Activated T-cell treated with anti-CD3 and anti-CD28 coated beads for 1 hour (primary cell): ENCODE data around the gene MAN1B1.
A peak's percentile ranks its signal among the peaks of the same experiment; 100 is the strongest.
"Not testable (repeated sequence)": the region's sequence is repeated elsewhere in the genome, so short reads cannot be mapped to it uniquely, and the experiment has no call there.

Experiments used
- DNase-seq: peaks from one replicate; pipeline ENCODE4 v3.0.0-alpha.2; 2020; ENCODE audit warnings: low read depth

MAN1B1 gene

DNA sequence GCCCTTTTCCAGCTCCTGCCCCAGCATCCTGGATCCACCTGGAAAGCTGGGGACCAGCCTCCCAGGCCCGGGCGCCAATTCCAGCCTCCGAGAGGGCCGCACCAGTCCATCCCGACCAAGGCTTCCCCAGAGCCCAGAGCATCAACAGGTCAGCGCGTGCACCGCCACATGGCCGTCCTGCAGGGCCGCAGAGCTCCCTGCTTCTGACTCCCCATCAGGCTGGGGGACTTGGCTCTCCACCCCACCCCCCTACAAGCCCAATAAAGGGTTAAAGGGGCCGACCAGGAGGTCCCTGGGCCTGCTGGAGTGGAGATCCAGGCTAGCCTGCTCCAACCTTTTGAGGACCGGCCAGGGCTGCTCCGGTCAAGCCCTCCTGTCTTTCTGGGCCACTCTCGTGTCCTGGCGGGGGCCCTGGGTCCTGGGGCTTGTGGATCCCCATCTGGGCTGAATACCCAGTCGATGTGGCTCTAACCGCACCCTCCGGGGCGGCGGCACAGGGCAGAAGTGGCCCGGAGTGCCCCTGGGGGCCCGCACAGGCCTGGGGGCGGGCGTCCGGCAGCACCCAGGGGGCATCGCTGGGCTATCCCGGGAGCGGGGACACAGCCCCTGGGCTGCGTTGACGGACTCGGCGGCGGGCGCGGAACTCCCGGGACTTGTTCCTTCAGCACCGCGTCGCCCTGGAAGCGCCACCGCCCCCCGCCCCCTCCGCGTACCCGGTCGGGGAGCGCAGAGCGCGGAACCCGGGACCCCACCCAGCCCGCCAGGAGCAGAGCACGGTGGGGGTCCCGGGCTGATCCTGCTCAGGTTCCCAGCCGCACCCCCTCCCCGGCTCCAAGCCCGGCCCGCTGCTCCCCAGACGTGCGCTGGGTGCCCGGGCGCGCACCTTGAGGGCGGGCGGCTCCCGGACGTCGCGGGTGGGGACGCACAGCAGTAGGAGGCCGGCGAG lies 33.5 kb upstream of the MAN1B1 start:
- no peak for DNase-seq

DNA sequence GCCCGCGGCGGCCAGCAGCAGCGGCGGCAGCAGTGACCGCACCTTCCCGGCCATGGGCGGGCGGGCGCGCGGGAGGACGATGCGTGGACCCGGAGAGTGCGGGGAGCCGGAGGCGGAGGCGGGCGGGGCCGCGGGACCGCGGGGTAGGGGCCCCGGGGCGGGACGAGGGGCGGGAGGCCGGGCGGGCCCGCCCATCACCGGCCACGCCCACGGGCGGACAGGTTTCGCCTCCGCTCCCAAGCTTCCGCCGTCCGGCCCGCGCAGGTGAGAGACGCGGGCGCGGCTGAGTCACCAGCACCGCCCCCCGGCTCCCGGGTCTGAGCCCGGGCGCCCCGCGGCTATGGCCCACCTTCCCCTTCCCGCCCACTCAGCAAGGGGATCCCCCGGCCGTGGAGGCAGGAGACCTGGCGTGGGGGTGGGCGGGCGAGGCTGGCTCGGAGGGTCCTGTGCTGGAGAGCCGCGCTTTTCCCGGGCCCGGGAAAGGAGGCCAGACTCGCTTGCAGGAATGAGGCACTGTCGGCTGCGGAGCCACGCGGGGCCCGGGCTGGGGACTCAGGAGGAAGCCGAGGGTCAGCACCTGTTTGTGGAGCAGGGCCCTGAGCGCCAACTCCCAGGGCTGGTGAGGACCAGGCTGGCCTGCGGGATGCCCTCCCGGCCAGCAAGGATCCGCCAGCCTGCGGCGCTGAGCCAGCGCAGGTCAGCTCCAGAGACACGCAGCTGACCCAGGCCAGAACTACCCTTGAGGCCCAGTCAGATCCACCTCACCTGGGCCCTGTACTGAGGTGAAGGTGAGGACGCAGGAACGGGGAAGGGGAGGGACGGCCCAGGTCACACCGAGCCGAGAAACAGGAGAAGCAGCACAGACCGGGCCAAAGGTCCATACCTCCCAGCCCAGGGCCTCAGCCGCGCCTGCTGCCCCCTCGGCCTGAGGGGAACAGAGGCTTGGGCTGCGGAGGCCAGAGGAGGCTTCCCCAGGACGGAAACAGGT lies 32.5 kb upstream of the MAN1B1 start, which contains the start of gene ENTPD2:
Gene ENTPD2 (minus strand): TSS at position 118 of the 988 bp plus-strand sequence. CDS start 64 bp downstream, at position 54.
- DNase-seq, result no peak

- DNase-seq, result no peak
Measured at GRCh38 chr9:137054932-137055384, 31.8 kb upstream of the MAN1B1 start.

DNA sequence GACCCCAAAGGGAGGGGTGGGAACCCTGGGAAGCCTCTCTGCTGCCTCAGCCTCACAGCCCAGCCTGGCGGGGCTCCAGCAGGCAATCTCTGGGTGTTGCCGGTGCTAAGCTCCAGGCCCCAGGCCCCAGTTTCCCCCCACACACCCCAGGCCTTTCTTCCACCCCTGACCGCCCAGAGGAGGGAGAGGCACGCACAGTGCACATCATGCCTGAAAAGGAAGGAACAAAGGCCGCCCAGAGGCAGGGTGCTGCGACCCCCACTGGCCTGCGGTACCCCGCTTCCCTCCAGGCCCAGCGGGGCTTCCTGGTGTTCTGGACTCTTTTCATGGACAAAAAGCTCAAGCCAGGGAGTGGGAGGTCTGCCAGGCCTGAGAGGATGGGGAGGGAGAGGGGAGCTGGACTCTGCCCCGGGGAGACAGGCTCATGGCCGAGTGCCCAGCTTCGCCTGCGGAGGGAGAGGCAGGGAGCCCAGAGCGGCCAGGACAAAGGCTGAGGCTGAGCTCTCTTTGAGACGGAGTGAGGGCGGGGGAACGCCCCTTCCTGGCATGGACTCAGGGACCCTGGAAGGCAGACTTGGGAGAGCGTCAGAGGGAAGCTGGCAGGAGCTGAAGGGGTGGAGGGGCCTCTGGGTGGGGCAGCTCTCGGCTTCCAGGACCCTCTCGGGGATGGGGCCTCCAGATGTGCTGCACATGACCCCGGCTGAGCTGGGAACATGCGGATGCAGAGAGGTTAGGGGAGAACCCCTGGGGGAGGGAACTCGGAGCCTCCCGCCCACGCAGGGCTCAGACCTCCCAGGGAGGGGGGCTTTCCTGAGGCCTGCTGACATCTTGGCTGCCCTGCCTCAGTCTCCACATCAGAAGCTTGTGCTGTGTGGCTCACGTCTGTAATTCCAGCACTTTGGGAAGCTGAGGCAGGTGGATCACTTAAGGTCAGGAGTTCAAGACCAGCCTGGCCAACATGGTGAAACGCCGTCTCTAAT lies 31.1 kb upstream of the MAN1B1 start:
- no peak for DNase-seq

DNA sequence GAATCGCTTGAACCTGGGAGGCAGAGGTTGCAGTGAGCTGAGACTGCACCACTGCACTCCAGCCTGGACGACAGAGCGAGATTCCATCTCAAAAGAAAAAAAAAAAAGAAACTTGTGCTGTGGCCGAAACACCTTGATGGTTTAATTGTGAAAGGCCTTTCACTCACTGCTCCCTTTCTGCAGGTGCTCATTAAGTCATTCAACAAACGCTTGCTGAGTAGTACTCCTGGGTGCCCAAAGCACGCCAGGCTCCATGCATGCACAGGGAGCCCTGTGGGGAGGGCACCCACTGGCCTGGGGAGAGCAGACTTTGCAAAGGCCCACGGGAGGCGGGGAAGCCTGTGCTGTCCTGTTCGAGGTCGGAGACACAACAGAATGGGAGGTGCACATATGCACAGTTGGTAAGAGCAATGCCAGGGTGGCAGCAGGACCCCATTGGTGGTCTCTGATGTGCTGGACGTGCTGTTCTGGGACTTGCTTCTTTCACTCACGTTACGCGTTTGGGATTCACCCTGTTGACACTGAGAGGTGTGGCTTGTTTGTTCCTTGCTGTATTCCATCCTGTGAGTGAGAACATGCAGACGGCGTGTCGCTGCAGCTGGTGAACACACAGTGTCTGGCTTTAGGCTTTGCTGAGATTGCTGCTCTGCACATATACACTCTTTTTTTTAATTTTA lies 29.9 kb upstream of the MAN1B1 start:
- no peak for DNase-seq

- DNase-seq, result no peak
Measured at GRCh38 chr9:137057545-137057944, 29.2 kb upstream of the MAN1B1 start.

DNA sequence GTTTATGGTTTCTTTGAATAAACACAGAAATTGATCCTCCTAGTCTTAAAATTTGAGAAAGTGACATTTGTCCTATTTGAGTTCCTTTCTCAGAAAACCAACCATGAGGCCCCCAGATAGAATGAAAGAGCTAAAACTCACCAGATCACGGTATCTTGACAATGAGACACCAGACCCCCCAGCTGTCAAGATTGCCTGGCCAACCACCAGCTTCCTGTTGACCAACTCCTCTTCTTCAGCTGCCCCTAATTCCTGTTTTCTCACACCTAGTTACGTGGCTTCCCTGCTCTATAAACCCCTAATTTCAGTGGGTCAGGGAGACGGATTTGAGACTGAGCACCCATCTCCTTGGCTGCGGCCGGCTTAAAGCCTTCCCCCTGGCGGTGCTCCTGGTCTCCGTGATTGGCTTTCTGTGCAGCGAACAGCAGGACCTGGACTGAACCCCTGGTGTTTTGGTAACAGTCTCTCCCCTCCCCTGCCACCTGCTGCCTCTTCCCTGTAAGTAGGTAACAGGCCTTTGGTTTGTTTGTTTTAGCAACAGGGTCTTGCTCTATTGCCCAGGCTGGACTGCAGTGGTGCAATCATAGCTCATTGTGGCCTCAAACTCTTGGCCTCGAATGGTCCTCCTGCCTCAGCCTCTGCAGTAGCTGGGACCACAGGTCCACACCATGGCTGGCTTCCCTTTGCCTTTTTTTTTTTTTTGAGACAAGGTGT lies 28.1 kb upstream of the MAN1B1 start:
- no peak for DNase-seq

DNA sequence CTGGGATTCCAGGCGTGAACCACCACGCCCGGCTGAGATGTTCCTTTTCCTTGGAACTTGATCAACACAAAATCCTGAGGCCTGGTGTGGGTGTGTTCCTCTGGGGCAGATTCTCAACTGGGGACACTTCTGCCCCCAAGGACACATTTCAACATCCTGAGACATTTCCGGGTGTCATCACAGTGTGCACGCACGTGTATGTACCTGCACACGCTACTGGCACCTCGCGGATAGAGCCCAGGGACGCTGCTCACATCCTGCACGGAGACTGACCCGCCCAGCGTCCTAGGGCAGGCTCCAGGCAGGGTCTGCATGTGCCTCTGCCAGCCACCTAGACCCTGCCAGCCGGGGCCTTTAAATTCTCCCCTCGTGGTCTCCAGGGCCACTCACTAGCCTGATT lies 24.4 kb upstream of the MAN1B1 start:
- no peak for DNase-seq

- not testable (repeated sequence) for DNase-seq
Measured at GRCh38 chr9:137062798-137063197, 24.0 kb upstream of the MAN1B1 start.

- no peak for DNase-seq
Measured at GRCh38 chr9:137063311-137064026, 23.3 kb upstream of the MAN1B1 start.

- peak; percentile 60 for DNase-seq
Measured at GRCh38 chr9:137064027-137064879, 22.5 kb upstream of the MAN1B1 start.

- no peak for DNase-seq
Measured at GRCh38 chr9:137064880-137065164, 22.0 kb upstream of the MAN1B1 start.

DNA sequence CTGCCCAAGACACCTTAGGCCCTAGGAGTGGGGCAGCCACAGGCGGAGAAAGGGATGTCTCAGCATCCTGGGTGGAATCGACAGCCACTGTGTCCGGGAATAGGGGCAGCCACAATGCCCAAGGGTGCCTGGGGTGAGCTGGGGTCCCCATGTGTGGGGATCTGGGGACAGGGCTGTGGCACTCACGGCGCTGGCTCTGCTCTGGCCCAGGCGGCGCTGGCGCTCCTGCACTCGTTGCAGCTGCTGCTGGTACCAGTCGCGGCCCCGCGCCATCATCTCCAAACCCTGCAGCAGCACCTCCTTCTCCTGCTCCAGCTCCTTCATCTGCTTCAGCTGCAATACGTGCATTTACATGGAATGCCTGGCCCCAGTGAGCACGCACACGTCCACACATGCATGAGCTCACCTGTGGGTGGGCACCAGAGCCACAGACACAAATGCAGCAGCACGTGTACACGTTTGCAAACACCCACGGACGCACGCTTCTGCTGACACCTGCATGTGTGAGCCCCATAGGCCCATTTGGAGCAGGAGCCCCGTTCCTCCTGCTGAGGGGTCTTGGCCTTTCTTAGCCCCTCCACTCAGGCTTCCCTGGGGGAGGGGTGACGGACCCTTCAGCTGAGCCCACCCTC lies 21.3 kb upstream of the MAN1B1 start:
- DNase-seq, result no peak

- DNase-seq, result no peak
Measured at GRCh38 chr9:137066096-137066861, 20.5 kb upstream of the MAN1B1 start.

- peak; percentile 81 for DNase-seq
Measured at GRCh38 chr9:137067860-137068538, 18.8 kb upstream of the MAN1B1 start.
